IPS-18c (cell line): ENCODE measurements around the gene INVS.

ENCODE experiments used
- H3K4me3 ChIP-seq: 2 replicates; pipeline ENCODE4 v1.7.0; 2013; ENCODE audit warnings: low read depth, mild to moderate bottlenecking, low read length, moderate library complexity; ENCODE audit not compliant: insufficient read depth
- H3K9me3 ChIP-seq: one replicate; pipeline ENCODE4 v1.6.1; 2013; ENCODE audit warnings: mild to moderate bottlenecking, low read length, moderate library complexity; ENCODE audit not compliant: control insufficient read depth, insufficient read depth

Gene INVS

GRCh38 chr9:100277166-100277979 is 178.3 kb downstream of the INVS start:
- Histone ChIP-seq H3K9me3 (no peaks in the 10 kb centered on the region), H3K4me3 (no peak overlapping the region)

GRCh38 chr9:100281066-100281465 is 182.0 kb downstream of the INVS start:
- H3K9me3 ChIP-seq, result no peaks in the 10 kb centered on the region

GRCh38 chr9:100281676-100282387 is 182.8 kb downstream of the INVS start:
- H3K4me3 ChIP-seq, result no peak overlapping the region
- H3K9me3 ChIP-seq, result no peaks in the 10 kb centered on the region

More at GRCh38 chr9:100281066-100281465, 182.0 kb downstream of the INVS start:
- no peak overlapping the region for H3K4me3 ChIP-seq

GRCh38 chr9:100282388-100282719 is 183.3 kb downstream of the INVS start:
- Histone ChIP-seq H3K4me3 (no peak overlapping the region), H3K9me3 (no peaks in the 10 kb centered on the region)

GRCh38 chr9:100284247-100284646 is 185.2 kb downstream of the INVS start:
- no peak overlapping the region for H3K4me3 ChIP-seq

GRCh38 chr9:100285080-100285479 is 186.0 kb downstream of the INVS start:
- H3K9me3 ChIP-seq, result no peaks in the 10 kb centered on the region

More at GRCh38 chr9:100284247-100284646, 185.2 kb downstream of the INVS start:
- H3K9me3 ChIP-seq, result no peaks in the 10 kb centered on the region

GRCh38 chr9:100285601-100286000 is 186.6 kb downstream of the INVS start:
- Histone ChIP-seq H3K9me3 (no peaks in the 10 kb centered on the region), H3K4me3 (no peak overlapping the region)

More at GRCh38 chr9:100285080-100285479, 186.0 kb downstream of the INVS start:
- no peak overlapping the region for H3K4me3 ChIP-seq

GRCh38 chr9:100286257-100286656 is 187.2 kb downstream of the INVS start:
- Histone ChIP-seq H3K4me3 (no peak overlapping the region), H3K9me3 (no peaks in the 10 kb centered on the region)

- no peak overlapping the region for H3K4me3 ChIP-seq
- no peaks in the 10 kb centered on the region for H3K9me3 ChIP-seq
These were observed 188.1 kb downstream of the INVS start for GRCh38 chr9:100287186-100287585.

- no peak overlapping the region for H3K4me3 ChIP-seq
- H3K9me3 ChIP-seq, result no peaks in the 10 kb centered on the region
These were observed 191.7 kb downstream of the INVS start for GRCh38 chr9:100290714-100291113.

- H3K9me3 ChIP-seq, result no peaks in the 10 kb centered on the region
These were observed 193.4 kb downstream of the INVS start for GRCh38 chr9:100292414-100292813.

GRCh38 chr9:100294341-100294740 is 195.3 kb downstream of the INVS start:
- Histone ChIP-seq H3K9me3 (no peaks in the 10 kb centered on the region), H3K4me3 (no peak overlapping the region)

More at GRCh38 chr9:100292414-100292813, 193.4 kb downstream of the INVS start:
- H3K4me3 ChIP-seq, result no peak overlapping the region

GRCh38 chr9:100294806-100295205 is 195.8 kb downstream of the INVS start:
- no peak overlapping the region for H3K4me3 ChIP-seq

GRCh38 chr9:100295240-100295639 is 196.2 kb downstream of the INVS start:
- Histone ChIP-seq H3K4me3 (no peak overlapping the region), H3K9me3 (no peaks in the 10 kb centered on the region)

More at GRCh38 chr9:100294806-100295205, 195.8 kb downstream of the INVS start:
- H3K9me3 ChIP-seq, result no peaks in the 10 kb centered on the region

GRCh38 chr9:100296407-100296806 is 197.4 kb downstream of the INVS start:
- Histone ChIP-seq H3K9me3 (no peaks in the 10 kb centered on the region), H3K4me3 (no peak overlapping the region)

GRCh38 chr9:100298378-100298777 is 199.3 kb downstream of the INVS start:
- no peaks in the 10 kb centered on the region for H3K9me3 ChIP-seq

GRCh38 chr9:100303747-100304146 is 204.7 kb downstream of the INVS start:
- no peak overlapping the region for H3K4me3 ChIP-seq
- H3K9me3 ChIP-seq, result no peaks in the 10 kb centered on the region

More at GRCh38 chr9:100298378-100298777, 199.3 kb downstream of the INVS start:
- no peak overlapping the region for H3K4me3 ChIP-seq

- Histone ChIP-seq H3K9me3 (no peaks in the 10 kb centered on the region), H3K4me3 (no peak overlapping the region)
These were observed 207.2 kb downstream of the INVS start for GRCh38 chr9:100306283-100306682.
